ENCODE measurements around the gene ERC1. TPM values are rescaled to one million over a fixed set of nuclear protein-coding genes. Genes with fewer than 3 reads are reported as not detected.
"Not testable (repeated sequence)": the region's sequence is repeated elsewhere in the genome, so short reads cannot be mapped to it uniquely, and the experiment has no call there.

Gene ERC1
- total and polyA plus RNA-seq, 4 donors: 7.4 to 78.2 (median 39.8) TPM

DNA sequence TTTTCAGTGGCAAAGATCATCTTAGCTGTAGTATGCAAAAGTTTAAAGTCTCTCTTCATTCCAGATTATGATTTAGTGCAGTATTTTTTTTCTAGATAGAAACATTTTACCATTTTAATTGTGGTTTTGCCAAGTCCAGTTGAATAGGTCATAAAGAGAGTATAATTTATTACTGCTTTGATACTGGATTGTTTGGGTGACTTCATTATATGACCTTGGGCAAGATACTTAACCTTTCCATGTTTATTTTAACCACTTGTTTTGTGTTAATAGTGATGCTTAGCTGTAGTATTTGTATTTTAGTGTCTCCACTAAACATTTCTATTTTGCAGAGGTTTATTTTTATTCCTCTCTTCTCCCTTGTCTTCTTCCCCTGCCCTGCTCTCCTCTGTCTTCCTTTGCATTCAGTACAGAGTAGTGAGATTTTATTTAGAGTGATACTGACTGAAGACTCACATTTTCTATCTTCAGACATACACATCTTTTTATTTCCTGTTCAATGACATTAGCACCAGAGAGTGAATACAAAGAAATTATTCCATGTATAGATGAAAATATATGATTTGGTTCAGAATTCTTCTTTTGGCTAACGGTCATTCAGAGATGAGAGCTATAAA, 215.2 kb downstream of the ERC1 start:
- no peak for DNase-seq
- H3K4me3 ChIP-seq: no peak overlapping the region
- H3K4me1 ChIP-seq (ENCODE audit: control insufficient read depth in 5 of 5, insufficient read depth in 5 of 5, low read length in 5 of 5): peaks cover 0 to 34% (median 2%) of the 10 kb centered on the region in 5 donors
- H3K36me3 ChIP-seq (ENCODE audit: control insufficient read depth in 4 of 4, insufficient read depth in 4 of 4, low read length in 4 of 4): no peaks in the 10 kb centered on the region
- no peaks in the 10 kb centered on the region for H3K9me3 ChIP-seq (ENCODE audit: control insufficient read depth in 4 of 4, insufficient read depth in 3 of 4, low read length in 3 of 4)
- H3K27ac ChIP-seq (ENCODE audit: low read depth in 1 of 2, low read length in 1 of 2): peak overlapping the region in 1 of 2 donors; percentile 60
- 94 to 100% methylated on average over 1 of the region's 1 CpG for WGBS, 2 donors
- TF ChIP-seq, protein P1, sequence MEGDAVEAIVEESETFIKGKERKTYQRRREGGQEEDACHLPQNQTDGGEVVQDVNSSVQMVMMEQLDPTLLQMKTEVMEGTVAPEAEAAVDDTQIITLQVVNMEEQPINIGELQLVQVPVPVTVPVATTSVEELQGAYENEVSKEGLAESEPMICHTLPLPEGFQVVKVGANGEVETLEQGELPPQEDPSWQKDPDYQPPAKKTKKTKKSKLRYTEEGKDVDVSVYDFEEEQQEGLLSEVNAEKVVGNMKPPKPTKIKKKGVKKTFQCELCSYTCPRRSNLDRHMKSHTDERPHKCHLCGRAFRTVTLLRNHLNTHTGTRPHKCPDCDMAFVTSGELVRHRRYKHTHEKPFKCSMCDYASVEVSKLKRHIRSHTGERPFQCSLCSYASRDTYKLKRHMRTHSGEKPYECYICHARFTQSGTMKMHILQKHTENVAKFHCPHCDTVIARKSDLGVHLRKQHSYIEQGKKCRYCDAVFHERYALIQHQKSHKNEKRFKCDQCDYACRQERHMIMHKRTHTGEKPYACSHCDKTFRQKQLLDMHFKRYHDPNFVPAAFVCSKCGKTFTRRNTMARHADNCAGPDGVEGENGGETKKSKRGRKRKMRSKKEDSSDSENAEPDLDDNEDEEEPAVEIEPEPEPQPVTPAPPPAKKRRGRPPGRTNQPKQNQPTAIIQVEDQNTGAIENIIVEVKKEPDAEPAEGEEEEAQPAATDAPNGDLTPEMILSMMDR (IDR thresholded peaks at IDR 0.05; ENCODE audit: control extremely low read depth, extremely low read depth): no peak
- H3K27me3 ChIP-seq (ENCODE audit: control insufficient read depth in 3 of 3, insufficient read depth in 3 of 3, low read length in 2 of 3): no peaks in the 10 kb centered on the region
- H3K9ac ChIP-seq (ENCODE audit: insufficient read depth in 1 of 2, low read length in 2 of 2): no peak overlapping the region
- no peak for ATAC-seq (ENCODE audit: insufficient read depth, low FRiP score)

DNA sequence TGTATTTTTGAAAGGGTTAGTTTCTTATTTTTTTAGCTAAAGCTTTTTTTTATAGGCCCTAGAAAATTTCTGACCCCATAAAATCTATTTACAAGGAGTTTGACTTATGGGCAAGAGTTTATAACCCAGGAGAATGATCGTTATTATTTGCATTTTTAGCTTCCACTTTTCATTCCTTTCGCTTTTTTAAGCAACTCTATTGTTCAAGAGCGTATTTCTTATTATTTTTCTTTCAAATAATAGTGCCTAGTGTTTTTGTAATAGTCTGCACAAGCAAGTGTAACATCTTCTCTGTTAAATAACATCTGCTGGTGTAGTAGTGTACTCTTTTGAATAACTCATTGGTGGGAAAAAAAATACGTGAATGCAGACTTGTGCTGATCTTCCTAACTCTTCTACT, 216.3 kb downstream of the ERC1 start:
- Histone ChIP-seq H3K4me3 (no peak overlapping the region), H3K9me3 (ENCODE audit: control insufficient read depth in 4 of 4, insufficient read depth in 3 of 4, low read length in 3 of 4) (no peaks in the 10 kb centered on the region), H3K9ac (ENCODE audit: insufficient read depth in 1 of 2, low read length in 2 of 2) (no peak overlapping the region), H3K4me1 (ENCODE audit: control insufficient read depth in 5 of 5, insufficient read depth in 5 of 5, low read length in 5 of 5) (peaks cover 0 to 34% (median 4%) of the 10 kb centered on the region in 5 donors), H3K27me3 (ENCODE audit: control insufficient read depth in 3 of 3, insufficient read depth in 3 of 3, low read length in 2 of 3) (no peaks in the 10 kb centered on the region), H3K27ac (ENCODE audit: low read depth in 1 of 2, low read length in 1 of 2) (no peak overlapping the region), H3K36me3 (ENCODE audit: control insufficient read depth in 4 of 4, insufficient read depth in 4 of 4, low read length in 4 of 4) (no peaks in the 10 kb centered on the region)
- TF ChIP-seq, protein P1 (IDR thresholded peaks at IDR 0.05; ENCODE audit: control extremely low read depth, extremely low read depth): no peak
- DNase-seq: no peak
- ATAC-seq (ENCODE audit: insufficient read depth, low FRiP score): no peak
- WGBS, 2 donors: 92 to 97% methylated on average over 4 of the region's 4 CpGs

DNA sequence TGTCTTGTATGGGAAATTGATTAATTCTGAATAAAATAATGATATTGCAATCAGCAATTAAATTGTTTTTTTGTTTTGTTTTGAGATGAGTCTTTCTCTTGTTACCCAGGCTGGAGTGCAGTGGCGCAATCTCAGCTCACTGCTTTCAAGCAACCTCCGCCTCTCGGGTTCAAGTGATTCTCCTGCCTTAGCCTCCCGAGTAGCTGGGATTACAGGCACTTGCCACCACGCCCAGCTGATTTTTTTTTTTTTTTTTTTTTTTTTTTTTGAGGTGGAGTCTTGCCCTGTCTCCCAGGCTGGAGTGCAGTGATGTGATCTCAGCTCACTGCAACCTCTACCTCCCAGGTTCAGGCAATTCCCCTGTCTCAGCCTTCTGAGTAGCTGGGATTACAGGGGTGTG, 217.7 kb downstream of the ERC1 start:
- not testable (repeated sequence) for H3K27ac ChIP-seq (ENCODE audit: low read depth in 1 of 2, low read length in 1 of 2); DNase-seq; H3K36me3 ChIP-seq (ENCODE audit: control insufficient read depth in 4 of 4, insufficient read depth in 4 of 4, low read length in 4 of 4); H3K9ac ChIP-seq (ENCODE audit: insufficient read depth in 1 of 2, low read length in 2 of 2); ATAC-seq (ENCODE audit: insufficient read depth, low FRiP score); H3K9me3 ChIP-seq (ENCODE audit: control insufficient read depth in 4 of 4, insufficient read depth in 3 of 4, low read length in 3 of 4); H3K27me3 ChIP-seq (ENCODE audit: control insufficient read depth in 3 of 3, insufficient read depth in 3 of 3, low read length in 2 of 3); H3K4me3 ChIP-seq
- WGBS, 2 donors: 86 to 90% methylated on average over 5 of the region's 5 CpGs
- H3K4me1 ChIP-seq (ENCODE audit: control insufficient read depth in 5 of 5, insufficient read depth in 5 of 5, low read length in 5 of 5): peaks cover 0 to 29% (median 2%) of the 10 kb centered on the region in 5 donors

DNA sequence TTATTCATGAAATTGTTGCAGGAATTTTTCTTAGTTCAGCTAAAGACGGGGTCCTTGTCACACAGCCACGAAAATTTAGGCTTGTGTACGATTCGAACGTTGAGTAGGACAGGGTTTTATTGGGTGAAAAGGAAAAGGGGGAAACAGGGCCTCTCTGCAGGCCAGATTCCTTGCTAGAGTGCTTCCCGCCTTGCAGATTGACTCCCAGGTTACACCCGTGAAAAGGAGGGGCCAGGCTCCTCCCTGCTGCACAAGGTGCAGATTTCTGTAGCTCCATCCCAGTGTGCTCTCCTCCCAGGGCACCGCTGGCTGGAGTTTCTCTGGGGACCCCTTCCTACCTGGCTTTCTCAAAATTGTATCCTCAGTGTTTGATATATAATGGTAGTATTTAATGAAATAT, 221.5 kb downstream of the ERC1 start:
- H3K9me3 ChIP-seq (ENCODE audit: control insufficient read depth in 4 of 4, insufficient read depth in 3 of 4, low read length in 3 of 4): no peaks in the 10 kb centered on the region
- no peaks in the 10 kb centered on the region for H3K36me3 ChIP-seq (ENCODE audit: control insufficient read depth in 4 of 4, insufficient read depth in 4 of 4, low read length in 4 of 4)
- DNase-seq (peak in 1 of 3 donors; percentile 49), ATAC-seq (ENCODE audit: insufficient read depth, low FRiP score) (no peak)
- no peak overlapping the region for H3K27ac ChIP-seq (ENCODE audit: low read depth in 1 of 2, low read length in 1 of 2)
- 57 to 88% methylated on average over 8 of the region's 8 CpGs for WGBS, 2 donors
- no peak overlapping the region for H3K9ac ChIP-seq (ENCODE audit: insufficient read depth in 1 of 2, low read length in 2 of 2)
- no peaks in the 10 kb centered on the region for H3K27me3 ChIP-seq (ENCODE audit: control insufficient read depth in 3 of 3, insufficient read depth in 3 of 3, low read length in 2 of 3)
- no peak overlapping the region for H3K4me3 ChIP-seq
- peaks cover 0 to 14% (median 10%) of the 10 kb centered on the region in 5 donors for H3K4me1 ChIP-seq (ENCODE audit: control insufficient read depth in 5 of 5, insufficient read depth in 5 of 5, low read length in 5 of 5)
- TF ChIP-seq, protein P1 (IDR thresholded peaks at IDR 0.05; ENCODE audit: control extremely low read depth, extremely low read depth): no peak

Data from lung (tissue), 12 donors.